ENCODE data around the gene AP3B1. TPM values are rescaled to one million over a fixed set of nuclear protein-coding genes. Genes with fewer than 3 reads are reported as not detected.

AP3B1 gene
- total RNA-seq, 1 experiment from 2014 or later = 41.8 TPM

DNA sequence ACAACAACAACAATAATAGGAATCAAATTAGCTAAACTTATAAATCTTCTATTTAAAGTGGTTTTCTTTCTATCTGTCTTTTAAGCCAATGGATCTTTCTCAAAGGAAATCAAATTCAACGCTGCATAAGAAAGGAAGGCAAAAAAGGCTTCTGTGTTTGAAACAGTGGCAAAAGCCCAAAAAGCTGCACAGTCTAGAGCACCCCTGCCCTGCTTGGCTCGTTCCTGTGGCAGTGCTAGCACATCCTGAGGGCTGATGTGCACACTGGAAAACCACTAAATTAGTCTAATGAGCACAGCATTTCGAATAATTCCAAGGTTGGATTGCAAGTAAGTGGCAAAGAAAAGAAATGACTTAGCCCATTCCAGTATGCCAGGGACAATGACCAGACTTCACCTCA is 80.7 kb downstream of the AP3B1 start:
- no peak overlapping the region for H3K18ac ChIP-seq (ENCODE audit: insufficient read length, low read depth, low read length)
- no peak overlapping the region for H3K56ac ChIP-seq (ENCODE audit: insufficient read length, low read depth, low read length)
- no peak for DNase-seq
- H3K4me1 ChIP-seq (ENCODE audit: insufficient read depth, low read length) = no peaks in the 10 kb centered on the region
- H4K20me1 ChIP-seq (ENCODE audit: control insufficient read depth, insufficient read depth, insufficient read length) = no peaks in the 10 kb centered on the region
- H3K9me3 Mint-ChIP-seq = no peaks in the 10 kb centered on the region
- no peak overlapping the region for H2AFZ ChIP-seq (ENCODE audit: low read length)
- no peak overlapping the region for H4K91ac ChIP-seq (ENCODE audit: insufficient read length, low read depth, low read length)
- H3T11ph ChIP-seq (ENCODE audit: low read length) = no peak overlapping the region
- H3K27me3 Mint-ChIP-seq (ENCODE audit: low read depth) = no peaks in the 10 kb centered on the region
- H3K4me3 Mint-ChIP-seq = no peak overlapping the region
- no CpG with 5 or more reads among the region's 3 CpGs for WGBS (ENCODE audit: extremely low coverage, insufficient read length, low lambda C conversion rate)
- H3K9me3 ChIP-seq (ENCODE audit: control insufficient read depth, low read depth, low read length) = no peaks in the 10 kb centered on the region
- no peak overlapping the region for H2BK20ac ChIP-seq (ENCODE audit: low read depth, low read length, poor library complexity, severe bottlenecking)
- no peak overlapping the region for H3K4ac ChIP-seq (ENCODE audit: low read depth, low read length)
- H3K23ac ChIP-seq (ENCODE audit: insufficient read length, low read depth, low read length) = no peak overlapping the region
- H2BK15ac ChIP-seq (ENCODE audit: low read depth, low read length) = no peak overlapping the region
- H3K4me1 Mint-ChIP-seq = peaks cover 7% of the 10 kb centered on the region in 2 experiments
- no peak overlapping the region for H2AK5ac ChIP-seq (ENCODE audit: insufficient read length, low read length)
- no peak overlapping the region for H3K4me2 ChIP-seq (ENCODE audit: insufficient read depth, insufficient read length, low read length)
- no peak overlapping the region for H2BK120ac ChIP-seq (ENCODE audit: low read depth, low read length, poor library complexity, severe bottlenecking)
- no peak overlapping the region for H2BK12ac ChIP-seq (ENCODE audit: insufficient read length, low read depth, low read length)
- no peak overlapping the region for H2BK5ac ChIP-seq (ENCODE audit: insufficient read length, low read length)
- H3K79me2 ChIP-seq (ENCODE audit: insufficient read depth, low read length) = no peaks in the 10 kb centered on the region
- no peaks in the 10 kb centered on the region for H3K27me3 ChIP-seq (ENCODE audit: insufficient read depth, low read length)
- H3K27ac ChIP-seq (ENCODE audit: insufficient read length, low read depth, low read length) = no peak overlapping the region
- H3K79me1 ChIP-seq (ENCODE audit: insufficient read depth, low read depth, low read length, poor library complexity, severe bottlenecking) = no peaks in the 10 kb centered on the region
- H4K5ac ChIP-seq (ENCODE audit: insufficient read length, low read depth, low read length) = no peak overlapping the region
- TF ChIP-seq, protein P1, sequence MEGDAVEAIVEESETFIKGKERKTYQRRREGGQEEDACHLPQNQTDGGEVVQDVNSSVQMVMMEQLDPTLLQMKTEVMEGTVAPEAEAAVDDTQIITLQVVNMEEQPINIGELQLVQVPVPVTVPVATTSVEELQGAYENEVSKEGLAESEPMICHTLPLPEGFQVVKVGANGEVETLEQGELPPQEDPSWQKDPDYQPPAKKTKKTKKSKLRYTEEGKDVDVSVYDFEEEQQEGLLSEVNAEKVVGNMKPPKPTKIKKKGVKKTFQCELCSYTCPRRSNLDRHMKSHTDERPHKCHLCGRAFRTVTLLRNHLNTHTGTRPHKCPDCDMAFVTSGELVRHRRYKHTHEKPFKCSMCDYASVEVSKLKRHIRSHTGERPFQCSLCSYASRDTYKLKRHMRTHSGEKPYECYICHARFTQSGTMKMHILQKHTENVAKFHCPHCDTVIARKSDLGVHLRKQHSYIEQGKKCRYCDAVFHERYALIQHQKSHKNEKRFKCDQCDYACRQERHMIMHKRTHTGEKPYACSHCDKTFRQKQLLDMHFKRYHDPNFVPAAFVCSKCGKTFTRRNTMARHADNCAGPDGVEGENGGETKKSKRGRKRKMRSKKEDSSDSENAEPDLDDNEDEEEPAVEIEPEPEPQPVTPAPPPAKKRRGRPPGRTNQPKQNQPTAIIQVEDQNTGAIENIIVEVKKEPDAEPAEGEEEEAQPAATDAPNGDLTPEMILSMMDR (conservative IDR thresholded peaks at IDR 0.05) = no peak
- H3K14ac ChIP-seq (ENCODE audit: insufficient read depth, low read length) = no peak overlapping the region
- H3K23me2 ChIP-seq (ENCODE audit: insufficient read length, low read depth, low read length, poor library complexity, severe bottlenecking) = no peaks in the 10 kb centered on the region
- H3K9ac ChIP-seq (ENCODE audit: extremely low read depth, insufficient read length, low read length) = no peak overlapping the region
- no peak overlapping the region; a peak in 1 of 7 replicates for H3K27ac Mint-ChIP-seq
- peaks cover 2 to 13% (median 5%) of the 10 kb centered on the region in 3 experiments; a peak in 5 of 7 replicates for H3K36me3 Mint-ChIP-seq (ENCODE audit: insufficient read depth in 1 of 3, low read depth in 3 of 3)
- no peak overlapping the region for H4K8ac ChIP-seq (replicated peaks; ENCODE audit: insufficient read length, low read depth, low read length)

Data from H9 (cell line).